Bronchial epithelial cell (primary cell): ENCODE results near the gene TXN2. TPM values are rescaled to one million over a fixed set of nuclear protein-coding genes. Genes with fewer than 3 reads are reported as not detected.

Experiments used
- DNase-seq: peaks from one replicate; pipeline ENCODE4 v3.0.0-alpha.2; 2010; ENCODE audit warnings: low read depth
- FAIRE-seq: peaks from 2 replicates; lab custom pipeline; 2011; peaks lifted over from hg19 to GRCh38; lab: Jason Lieb, UNC
- H3K27me3 ChIP-seq: 2 replicates; pipeline ENCODE4 v1.5.1; 2011; ENCODE audit warnings: low read length; ENCODE audit not compliant: control insufficient read depth, insufficient read depth
- H3K36me3 ChIP-seq: 2 replicates; pipeline ENCODE4 v1.5.1; 2011; ENCODE audit warnings: low read length; ENCODE audit not compliant: control insufficient read depth, insufficient read depth
- H3K4me3 ChIP-seq: 2 replicates; pipeline ENCODE4 v1.5.1; 2011; ENCODE audit warnings: mild to moderate bottlenecking, low read depth, low read length, control low read depth
- CTCF ChIP-seq: IDR thresholded peaks from 2 replicates; pipeline ENCODE4 v1.5.1; 2011; ENCODE audit warnings: mild to moderate bottlenecking, moderate library complexity, low read length, control low read depth, inconsistent platforms; ENCODE audit not compliant: insufficient read depth, severe bottlenecking
- total RNA-seq: library from RNA; depleted of rRNA; stranded (reverse); fragments of >200 nt; gene quantifications from 2 replicates; pipeline ENCODE4 v1.2.1, GENCODE V29; 2014

Gene TXN2
- total RNA-seq, 1 donor from 2014 or later: 17.9 TPM

GRCh38 chr22:36507518-36508010, 26.1 kb upstream of the TXN2 start:
- no peak overlapping the region for H3K4me3 ChIP-seq
- no peak for TF ChIP-seq CTCF
- peaks cover 13% of the 10 kb centered on the region for H3K36me3 ChIP-seq
- no peak for FAIRE-seq
- H3K27me3 ChIP-seq: no peaks in the 10 kb centered on the region
- no peak for DNase-seq

- Histone ChIP-seq H3K4me3 (peak within 1 kb of the TSS; percentile 42), H3K36me3 (peaks cover 9% of the 10 kb centered on the region), H3K27me3 (no peaks in the 10 kb centered on the region)
- FAIRE-seq (no peak), DNase-seq (peak; percentile 36)
- TF ChIP-seq CTCF: no peak
Observed at GRCh38 chr22:36506637-36507517, 25.4 kb upstream of the TXN2 start, which contains the start of gene FOXRED2. Gene FOXRED2, minus strand, starts transcription at chr22:36507040. Its CDS starts 618 bp downstream, at chr22:36506422.

GRCh38 chr22:36505998-36506635, 24.7 kb upstream of the TXN2 start:
- DNase-seq: no peak
- TF ChIP-seq CTCF: no peak
- no peak for FAIRE-seq
- H3K4me3 ChIP-seq: peak overlapping the region; percentile 42
- H3K27me3 ChIP-seq: no peaks in the 10 kb centered on the region
- H3K36me3 ChIP-seq: peaks cover 4% of the 10 kb centered on the region

- FAIRE-seq (no peak), DNase-seq (no peak)
- no peak overlapping the region for H3K4me3 ChIP-seq
- H3K27me3 ChIP-seq: no peaks in the 10 kb centered on the region
- TF ChIP-seq CTCF: no peak
- H3K36me3 ChIP-seq: no peaks in the 10 kb centered on the region
Observed at GRCh38 chr22:36497910-36498665, 16.6 kb upstream of the TXN2 start.

GRCh38 chr22:36493690-36494110, 12.3 kb upstream of the TXN2 start:
- no peak for TF ChIP-seq CTCF
- Histone ChIP-seq H3K27me3 (no peaks in the 10 kb centered on the region), H3K4me3 (no peak overlapping the region), H3K36me3 (no peaks in the 10 kb centered on the region)
- DNase-seq (no peak), FAIRE-seq (no peak)
